MM.1S (cell line): ENCODE data around the gene ATM.

Source experiments
- DNase-seq: peaks from one replicate; pipeline ENCODE4 v3.0.0-alpha.2; 2015
- H2AFZ ChIP-seq: fragments of 300-600 bp; sonication (generic); 2 replicates; pipeline ENCODE4 v1.6.0; 2016; ENCODE audit warnings: antibody characterized with exemption, low read length
- H3F3A ChIP-seq: fragments of 300-600 bp; sonication (generic); 2 replicates; pipeline ENCODE4 v1.6.1; 2016; ENCODE audit warnings: mild to moderate bottlenecking, antibody characterized with exemption, low read length, moderate library complexity, mixed read lengths; ENCODE audit not compliant: insufficient read depth
- H3K27ac ChIP-seq: fragments of 300-600 bp; sonication (generic); 2 replicates; pipeline ENCODE4 v1.5.1; 2016; ENCODE audit warnings: mild to moderate bottlenecking, low read length
- H3K27me3 ChIP-seq: fragments of 300-600 bp; sonication (generic); replicated peaks from 2 replicates; pipeline ENCODE4 v1.6.0; 2016; ENCODE audit warnings: low read length; ENCODE audit not compliant: insufficient read depth
- H3K36me3 ChIP-seq: fragments of 300-600 bp; sonication (generic); replicated peaks from 2 replicates; pipeline ENCODE4 v1.6.1; 2016; ENCODE audit warnings: mild to moderate bottlenecking, low read length, mixed read lengths; ENCODE audit not compliant: insufficient read depth
- H3K4me1 ChIP-seq: fragments of 300-600 bp; sonication (generic); 2 replicates; pipeline ENCODE4 v1.6.1; 2016; ENCODE audit warnings: low read length, mixed read lengths
- H3K4me2 ChIP-seq: fragments of 300-600 bp; sonication (generic); 2 replicates; pipeline ENCODE4 v1.6.0; 2016; ENCODE audit warnings: low read depth, low read length
- H3K4me3 ChIP-seq: fragments of 300-600 bp; sonication (generic); 2 replicates; pipeline ENCODE4 v1.5.1; 2016; ENCODE audit warnings: low read length, mixed read lengths
- H3K79me2 ChIP-seq: fragments of 300-600 bp; sonication (generic); 2 replicates; pipeline ENCODE4 v1.6.1; 2016; ENCODE audit warnings: mixed run types, low read length, mixed read lengths
- H3K9ac ChIP-seq: fragments of 300-600 bp; sonication (generic); 2 replicates; pipeline ENCODE4 v1.6.1; 2016; ENCODE audit warnings: low read length, mixed read lengths
- H3K9me2 ChIP-seq: fragments of 300-600 bp; sonication (generic); replicated peaks from 2 replicates; pipeline ENCODE4 v1.6.1; 2016; ENCODE audit warnings: mild to moderate bottlenecking, low read length, mixed read lengths; ENCODE audit not compliant: insufficient read depth
- H3K9me3 ChIP-seq: fragments of 300-600 bp; sonication (generic); replicated peaks from 2 replicates; pipeline ENCODE4 v1.6.1; 2016; ENCODE audit warnings: mild to moderate bottlenecking, low read length, mixed read lengths; ENCODE audit not compliant: insufficient read depth
- H4K20me1 ChIP-seq: fragments of 300-600 bp; sonication (generic); 2 replicates; pipeline ENCODE4 v1.6.1; 2016; ENCODE audit warnings: mild to moderate bottlenecking, low read length, moderate library complexity, mixed read lengths; ENCODE audit not compliant: insufficient read depth
- EZH2 ChIP-seq: fragments of 300-600 bp; sonication (generic); optimal IDR thresholded peaks from 2 replicates; pipeline ENCODE3; 2017; ENCODE audit warnings: low read depth, mild to moderate bottlenecking, antibody characterized with exemption, low read length, mixed read lengths
- EZH2phosphoT487 ChIP-seq: fragments of 300-600 bp; sonication (generic); IDR thresholded peaks from 2 replicates; pipeline ENCODE4 v1.6.1; 2018; ENCODE audit warnings: antibody characterized with exemption, low read length
- TF ChIP-seq, protein P1 (sequence below): fragments of 300-600 bp; sonication (generic); IDR thresholded peaks from 2 replicates; pipeline ENCODE4 v1.5.1; 2016; ENCODE audit warnings: antibody characterized with exemption, low read length, mixed read lengths

ATM gene

DNA sequence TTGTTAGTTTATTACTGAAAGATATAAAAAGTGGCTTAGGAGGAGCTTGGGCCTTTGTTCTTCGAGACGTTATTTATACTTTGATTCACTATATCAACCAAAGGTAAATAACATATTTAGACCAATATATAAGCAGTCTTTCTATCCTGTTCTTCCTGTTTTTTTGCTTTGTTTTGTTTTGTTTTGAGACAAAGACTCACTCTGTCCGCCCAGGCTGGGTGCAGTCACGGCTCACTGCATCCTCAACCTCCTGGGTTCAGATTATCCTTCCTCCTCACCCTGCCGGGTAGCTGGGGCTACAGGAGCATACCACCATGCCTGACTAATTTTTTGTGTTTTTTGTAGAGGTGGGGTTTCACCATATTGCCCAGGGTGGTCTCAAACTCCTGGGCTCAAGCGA is 66.8 kb downstream of the ATM start:
- H3K9me3 ChIP-seq, result no peaks in the 10 kb centered on the region
- no peak for TF ChIP-seq EZH2
- TF ChIP-seq, protein P1, sequence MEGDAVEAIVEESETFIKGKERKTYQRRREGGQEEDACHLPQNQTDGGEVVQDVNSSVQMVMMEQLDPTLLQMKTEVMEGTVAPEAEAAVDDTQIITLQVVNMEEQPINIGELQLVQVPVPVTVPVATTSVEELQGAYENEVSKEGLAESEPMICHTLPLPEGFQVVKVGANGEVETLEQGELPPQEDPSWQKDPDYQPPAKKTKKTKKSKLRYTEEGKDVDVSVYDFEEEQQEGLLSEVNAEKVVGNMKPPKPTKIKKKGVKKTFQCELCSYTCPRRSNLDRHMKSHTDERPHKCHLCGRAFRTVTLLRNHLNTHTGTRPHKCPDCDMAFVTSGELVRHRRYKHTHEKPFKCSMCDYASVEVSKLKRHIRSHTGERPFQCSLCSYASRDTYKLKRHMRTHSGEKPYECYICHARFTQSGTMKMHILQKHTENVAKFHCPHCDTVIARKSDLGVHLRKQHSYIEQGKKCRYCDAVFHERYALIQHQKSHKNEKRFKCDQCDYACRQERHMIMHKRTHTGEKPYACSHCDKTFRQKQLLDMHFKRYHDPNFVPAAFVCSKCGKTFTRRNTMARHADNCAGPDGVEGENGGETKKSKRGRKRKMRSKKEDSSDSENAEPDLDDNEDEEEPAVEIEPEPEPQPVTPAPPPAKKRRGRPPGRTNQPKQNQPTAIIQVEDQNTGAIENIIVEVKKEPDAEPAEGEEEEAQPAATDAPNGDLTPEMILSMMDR, result no peak
- TF ChIP-seq EZH2phosphoT487, result no peak
- H3K4me2 ChIP-seq, result no peak overlapping the region
- H3K36me3 ChIP-seq, result no peaks in the 10 kb centered on the region
- H3K9ac ChIP-seq, result no peak overlapping the region
- H3K27me3 ChIP-seq, result no peaks in the 10 kb centered on the region
- no peaks in the 10 kb centered on the region for H4K20me1 ChIP-seq
- H3F3A ChIP-seq, result no peaks in the 10 kb centered on the region
- DNase-seq, result no peak
- no peaks in the 10 kb centered on the region for H3K9me2 ChIP-seq
- H3K4me3 ChIP-seq, result no peak overlapping the region
- H3K27ac ChIP-seq, result no peak overlapping the region
- no peaks in the 10 kb centered on the region for H3K79me2 ChIP-seq
- no peak overlapping the region for H2AFZ ChIP-seq
- no peaks in the 10 kb centered on the region for H3K4me1 ChIP-seq

DNA sequence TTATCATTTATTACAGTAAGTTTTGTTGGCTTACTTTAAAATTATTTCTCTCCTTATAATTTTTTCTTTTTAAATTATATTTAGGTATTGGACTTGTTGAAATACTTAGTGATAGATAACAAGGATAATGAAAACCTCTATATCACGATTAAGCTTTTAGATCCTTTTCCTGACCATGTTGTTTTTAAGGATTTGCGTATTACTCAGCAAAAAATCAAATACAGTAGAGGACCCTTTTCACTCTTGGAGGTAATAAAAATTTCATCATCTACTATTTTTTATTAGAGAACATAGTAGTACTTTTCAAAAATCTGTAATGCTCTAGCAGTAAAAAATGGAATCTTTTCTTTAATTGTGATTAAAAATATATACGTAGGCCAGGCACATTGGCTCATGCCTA is 70.4 kb downstream of the ATM start:
- Histone ChIP-seq H3K36me3 (no peaks in the 10 kb centered on the region), H3K9me3 (no peaks in the 10 kb centered on the region)

DNA sequence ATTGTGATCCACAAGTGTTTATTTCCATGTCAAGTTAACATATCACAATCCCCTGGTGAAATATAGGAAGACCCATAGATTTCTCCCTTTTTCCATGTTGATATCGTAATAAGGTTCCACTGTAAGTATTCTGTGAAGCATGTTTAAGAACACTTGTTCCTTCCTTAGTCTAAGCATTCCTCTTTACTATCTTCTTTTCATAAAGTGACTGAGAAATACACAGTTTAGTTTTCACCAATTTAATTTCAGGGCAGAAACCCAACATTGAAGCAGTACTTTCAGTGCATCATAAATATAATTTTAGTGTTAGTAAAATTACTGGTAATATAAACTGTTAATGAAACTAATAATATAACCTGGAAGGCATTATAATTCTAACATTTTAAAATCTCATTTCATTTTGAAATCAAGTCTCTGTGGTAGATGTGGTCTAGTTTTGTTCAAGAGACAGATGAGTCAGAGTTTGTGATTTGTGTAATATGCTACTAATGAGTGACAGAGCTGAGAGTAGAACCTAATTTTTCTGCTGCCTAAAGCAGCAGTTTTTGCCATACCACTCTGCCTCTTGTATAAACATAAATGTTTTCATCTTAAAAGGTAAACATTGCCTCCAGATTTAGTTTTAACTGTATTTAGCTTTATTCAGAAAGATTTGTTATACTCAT is 79.4 kb downstream of the ATM start:
- peaks cover 8% of the 10 kb centered on the region; the same call in 1 of the 2 replicates for H3K36me3 ChIP-seq
- H3K4me1 ChIP-seq, result no peaks in the 10 kb centered on the region
- no peaks in the 10 kb centered on the region for H3K27me3 ChIP-seq
- no peak overlapping the region for H2AFZ ChIP-seq
- H3K4me3 ChIP-seq, result no peak overlapping the region
- no peak overlapping the region for H3K4me2 ChIP-seq
- H3K9ac ChIP-seq, result no peak overlapping the region
- TF ChIP-seq, protein P1, result no peak
- TF ChIP-seq EZH2phosphoT487 (no peak), EZH2 (no peak)
- H3K9me2 ChIP-seq, result no peaks in the 10 kb centered on the region
- H3K27ac ChIP-seq, result no peak overlapping the region
- no peaks in the 10 kb centered on the region for H3F3A ChIP-seq
- no peaks in the 10 kb centered on the region for H3K9me3 ChIP-seq
- no peaks in the 10 kb centered on the region for H3K79me2 ChIP-seq
- H4K20me1 ChIP-seq, result no peaks in the 10 kb centered on the region
- no peak for DNase-seq

More for the DNA sequence above, 70.4 kb downstream of the ATM start:
- Histone ChIP-seq H3F3A (no peaks in the 10 kb centered on the region), H3K9ac (no peak overlapping the region), H4K20me1 (no peaks in the 10 kb centered on the region), H3K9me2 (no peaks in the 10 kb centered on the region), H3K27me3 (no peaks in the 10 kb centered on the region), H3K27ac (no peak overlapping the region), H3K4me1 (no peaks in the 10 kb centered on the region), H2AFZ (no peak overlapping the region), H3K79me2 (no peaks in the 10 kb centered on the region), H3K4me2 (no peak overlapping the region), H3K4me3 (no peak overlapping the region)
- TF ChIP-seq EZH2, result no peak
- no peak for TF ChIP-seq EZH2phosphoT487
- TF ChIP-seq, protein P1, result no peak
- no peak for DNase-seq
